ENCODE data around the gene ABHD12.

DNA sequence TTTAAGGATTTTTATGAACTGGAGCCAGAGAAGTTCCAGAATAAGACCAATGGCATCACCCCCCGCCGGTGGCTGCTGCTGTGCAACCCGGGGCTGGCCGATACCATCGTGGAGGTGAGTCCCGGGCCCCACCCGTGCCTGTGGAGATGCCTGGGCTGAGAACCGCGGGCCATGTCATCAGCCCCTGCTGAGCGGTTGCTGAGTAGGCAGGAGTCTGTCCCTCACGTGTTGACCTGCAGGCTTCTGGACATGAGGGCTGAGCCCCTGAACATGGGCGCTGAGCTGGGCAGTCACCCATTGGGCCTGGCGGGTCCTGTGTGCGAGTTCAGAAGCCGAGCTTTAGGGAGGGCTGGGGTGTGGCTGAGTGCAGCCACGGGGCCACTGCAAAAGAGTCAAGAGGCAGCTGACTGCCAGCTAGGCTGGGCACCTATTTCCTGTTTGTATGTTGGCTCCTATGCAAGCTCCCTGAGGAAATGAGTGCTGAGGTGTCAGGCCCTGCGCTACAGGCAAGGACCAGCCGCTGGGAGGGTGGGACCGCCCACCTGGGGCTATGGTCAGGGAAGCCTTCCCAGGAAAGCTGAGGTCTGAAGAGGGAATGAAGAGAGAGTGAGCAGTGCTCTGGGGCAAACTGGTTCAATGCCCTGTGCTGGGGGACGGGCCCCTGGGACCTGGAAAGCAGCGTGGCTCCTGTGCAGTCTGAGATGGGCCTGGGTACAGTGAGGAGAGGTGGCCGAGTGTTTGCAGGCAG, 108.4 kb downstream of the ABHD12 start:
- TF ChIP-seq, protein P1, sequence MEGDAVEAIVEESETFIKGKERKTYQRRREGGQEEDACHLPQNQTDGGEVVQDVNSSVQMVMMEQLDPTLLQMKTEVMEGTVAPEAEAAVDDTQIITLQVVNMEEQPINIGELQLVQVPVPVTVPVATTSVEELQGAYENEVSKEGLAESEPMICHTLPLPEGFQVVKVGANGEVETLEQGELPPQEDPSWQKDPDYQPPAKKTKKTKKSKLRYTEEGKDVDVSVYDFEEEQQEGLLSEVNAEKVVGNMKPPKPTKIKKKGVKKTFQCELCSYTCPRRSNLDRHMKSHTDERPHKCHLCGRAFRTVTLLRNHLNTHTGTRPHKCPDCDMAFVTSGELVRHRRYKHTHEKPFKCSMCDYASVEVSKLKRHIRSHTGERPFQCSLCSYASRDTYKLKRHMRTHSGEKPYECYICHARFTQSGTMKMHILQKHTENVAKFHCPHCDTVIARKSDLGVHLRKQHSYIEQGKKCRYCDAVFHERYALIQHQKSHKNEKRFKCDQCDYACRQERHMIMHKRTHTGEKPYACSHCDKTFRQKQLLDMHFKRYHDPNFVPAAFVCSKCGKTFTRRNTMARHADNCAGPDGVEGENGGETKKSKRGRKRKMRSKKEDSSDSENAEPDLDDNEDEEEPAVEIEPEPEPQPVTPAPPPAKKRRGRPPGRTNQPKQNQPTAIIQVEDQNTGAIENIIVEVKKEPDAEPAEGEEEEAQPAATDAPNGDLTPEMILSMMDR (IDR thresholded peaks at IDR 0.05; ENCODE audit: extremely low read depth in 1 of 2, insufficient read depth in 1 of 2, low read depth in 1 of 2, low read length in 2 of 2): no peak
- no peak for TF ChIP-seq JUN (IDR thresholded peaks at IDR 0.05; ENCODE audit: borderline replicate concordance, insufficient read depth, insufficient read length, low read depth)
- TF ChIP-seq, protein P2, sequence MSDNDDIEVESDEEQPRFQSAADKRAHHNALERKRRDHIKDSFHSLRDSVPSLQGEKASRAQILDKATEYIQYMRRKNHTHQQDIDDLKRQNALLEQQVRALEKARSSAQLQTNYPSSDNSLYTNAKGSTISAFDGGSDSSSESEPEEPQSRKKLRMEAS (IDR thresholded peaks at IDR 0.05; ENCODE audit: insufficient read depth, insufficient read length): no peak
- no peak for TF ChIP-seq POLR2AphosphoS5 (IDR thresholded peaks at IDR 0.05; ENCODE audit: insufficient read depth, low read depth, low read length)
- TF ChIP-seq EZH2 (IDR thresholded peaks at IDR 0.05; ENCODE audit: borderline replicate concordance, low read depth, low read length, severe bottlenecking): no peak
- no peak for TF ChIP-seq POLR2A (IDR thresholded peaks at IDR 0.05; ENCODE audit: low read depth, low read length)
- no peak for TF ChIP-seq MYC (IDR thresholded peaks at IDR 0.05; ENCODE audit: low read depth, low read length)
- no peak for TF ChIP-seq GATA2 (IDR thresholded peaks at IDR 0.05; ENCODE audit: insufficient read depth, insufficient read length, low read depth, low read length)
- TF ChIP-seq FOS (IDR thresholded peaks at IDR 0.05; ENCODE audit: borderline replicate concordance, insufficient read depth, low read length): no peak
